ENCODE data around the gene HLA-DPB1. TPM values are rescaled to one million over a fixed set of nuclear protein-coding genes. Genes with fewer than 3 reads are reported as not detected.
"Not testable (repeated sequence)": the region's sequence is repeated elsewhere in the genome, so short reads cannot be mapped to it uniquely, and the experiment has no call there.

HLA-DPB1 gene
- polyA plus RNA-seq, 1 experiment, result 11.2 TPM

- ChIA-PET POLR2A (no interaction called here), CTCF (no interaction called here)
- Histone ChIP-seq H3K27me3 (ENCODE audit: control insufficient read depth, insufficient read depth, low read length) (no peaks in the 10 kb centered on the region; the same call in 1 of the 2 replicates), H3K36me3 (ENCODE audit: control insufficient read depth, insufficient read depth, low read length) (no peaks in the 10 kb centered on the region), H3K4me3 (ENCODE audit: low read depth, low read length) (no peak overlapping the region)
- no peak for DNase-seq (ENCODE audit: low read depth)
- TF ChIP-seq CTCF (IDR thresholded peaks at IDR 0.05; ENCODE audit: insufficient read depth, low read depth, low read length), result no peak
Measured at GRCh38 chr6:33052627-33053026, 23.2 kb upstream of the HLA-DPB1 start.

GRCh38 chr6:33053230-33053629, 22.6 kb upstream of the HLA-DPB1 start:
- no peak for TF ChIP-seq CTCF (IDR thresholded peaks at IDR 0.05; ENCODE audit: insufficient read depth, low read depth, low read length)
- DNase-seq (ENCODE audit: low read depth), result no peak
- Histone ChIP-seq H3K36me3 (ENCODE audit: control insufficient read depth, insufficient read depth, low read length) (no peaks in the 10 kb centered on the region), H3K4me3 (ENCODE audit: low read depth, low read length) (no peak overlapping the region), H3K27me3 (ENCODE audit: control insufficient read depth, insufficient read depth, low read length) (no peaks in the 10 kb centered on the region; the same call in 1 of the 2 replicates)
- ChIA-PET CTCF (no interaction called here), POLR2A (no interaction called here)

- Histone ChIP-seq H3K36me3 (ENCODE audit: control insufficient read depth, insufficient read depth, low read length) (no peaks in the 10 kb centered on the region), H3K27me3 (ENCODE audit: control insufficient read depth, insufficient read depth, low read length) (no peaks in the 10 kb centered on the region), H3K4me3 (ENCODE audit: low read depth, low read length) (no peak overlapping the region)
- no peak for DNase-seq (ENCODE audit: low read depth)
- ChIA-PET POLR2A (no interaction called here), CTCF (no interaction called here)
- TF ChIP-seq CTCF (IDR thresholded peaks at IDR 0.05; ENCODE audit: insufficient read depth, low read depth, low read length), result no peak
Measured at GRCh38 chr6:33057222-33058150, 18.3 kb upstream of the HLA-DPB1 start.

- ChIA-PET POLR2A (no interaction called here), CTCF (interaction anchor here (0.6 kb wide), 1 partner anchor 77 kb away, joined by 3 read pairs; no protein-coding TSS in a partner anchor)
- H3K4me3 ChIP-seq (ENCODE audit: low read depth, low read length), result no peak overlapping the region
- H3K27me3 ChIP-seq (ENCODE audit: control insufficient read depth, insufficient read depth, low read length), result peaks cover 2% of the 10 kb centered on the region
- no peak for DNase-seq (ENCODE audit: low read depth)
- no peak for TF ChIP-seq CTCF (IDR thresholded peaks at IDR 0.05; ENCODE audit: insufficient read depth, low read depth, low read length)
- H3K36me3 ChIP-seq (ENCODE audit: control insufficient read depth, insufficient read depth, low read length), result no peaks in the 10 kb centered on the region
Measured at GRCh38 chr6:33061987-33062386, 13.8 kb upstream of the HLA-DPB1 start.

- H3K27me3 ChIP-seq (ENCODE audit: control insufficient read depth, insufficient read depth, low read length); CTCF ChIA-PET; H3K36me3 ChIP-seq (ENCODE audit: control insufficient read depth, insufficient read depth, low read length); POLR2A ChIA-PET; H3K4me3 ChIP-seq (ENCODE audit: low read depth, low read length); DNase-seq (ENCODE audit: low read depth): not testable (repeated sequence)
Measured at GRCh38 chr6:33063435-33063834, 12.4 kb upstream of the HLA-DPB1 start.

Measured in BJ (cell line).